Spleen (tissue), 7 donors: Measurements from ENCODE around the gene TEX14.

ENCODE experiments used
- POLR2A ChIP-seq, 3 donors: fragments of 450-650 bp; IDR thresholded peaks; one replicate each; pipeline ENCODE4 v1.5.1; 2017; ENCODE audit warnings: antibody characterized with exemption in 3 of 3, mild to moderate bottlenecking in 1 of 3
- POLR2AphosphoS5 ChIP-seq, 3 donors: sonication (generic); formaldehyde crosslinking; IDR thresholded peaks; one replicate each; pipeline ENCODE4 v1.5.1; 2017; ENCODE audit warnings: antibody characterized with exemption in 3 of 3
- TF ChIP-seq, protein P1 (sequence below), 11 experiments: fragments of 200-600 bp in 7 of 11; fragments of 450-650 bp in 4 of 11; sonication (generic) in 4 of 11; IDR thresholded peaks in 8 of 11; conservative IDR thresholded peaks in 3 of 11; 1 replicate in 7 of 11; 2 replicates in 4 of 11; pipeline versions ENCODE4 v1.4.0 to v1.8.0; 2016 to 2021; ENCODE audit warnings: antibody characterized with exemption in 11 of 11, inconsistent platforms in 4 of 11, mild to moderate bottlenecking in 1 of 11
- donor health status: DM: no; HTN: no; CAD: no; lungs with moderate emphysema.
- donor health status: DM: no; HTN: no; CAD: no.
- donor health status: DM: no; HTN: no; CAD: no.

DNA sequence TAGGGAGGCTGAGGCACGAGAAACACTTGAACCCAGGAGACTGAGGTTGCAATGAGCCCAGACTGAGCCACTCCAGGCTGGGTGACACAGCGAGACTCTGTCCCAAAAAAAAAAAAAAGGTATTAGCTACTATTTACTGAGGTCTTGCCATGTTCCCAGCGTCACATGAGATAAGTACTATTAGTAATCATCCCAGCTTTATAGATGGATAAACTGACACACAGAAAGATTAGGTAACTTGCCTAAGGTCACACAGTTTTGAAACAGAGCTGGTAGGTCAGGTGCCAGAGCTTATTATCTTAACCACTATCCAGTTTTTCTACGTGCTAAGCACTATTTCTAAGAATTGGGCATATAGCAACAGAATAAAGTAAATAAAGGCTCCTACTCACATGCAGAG, 51.6 kb downstream of the TEX14 start:
- TF ChIP-seq, protein P1, sequence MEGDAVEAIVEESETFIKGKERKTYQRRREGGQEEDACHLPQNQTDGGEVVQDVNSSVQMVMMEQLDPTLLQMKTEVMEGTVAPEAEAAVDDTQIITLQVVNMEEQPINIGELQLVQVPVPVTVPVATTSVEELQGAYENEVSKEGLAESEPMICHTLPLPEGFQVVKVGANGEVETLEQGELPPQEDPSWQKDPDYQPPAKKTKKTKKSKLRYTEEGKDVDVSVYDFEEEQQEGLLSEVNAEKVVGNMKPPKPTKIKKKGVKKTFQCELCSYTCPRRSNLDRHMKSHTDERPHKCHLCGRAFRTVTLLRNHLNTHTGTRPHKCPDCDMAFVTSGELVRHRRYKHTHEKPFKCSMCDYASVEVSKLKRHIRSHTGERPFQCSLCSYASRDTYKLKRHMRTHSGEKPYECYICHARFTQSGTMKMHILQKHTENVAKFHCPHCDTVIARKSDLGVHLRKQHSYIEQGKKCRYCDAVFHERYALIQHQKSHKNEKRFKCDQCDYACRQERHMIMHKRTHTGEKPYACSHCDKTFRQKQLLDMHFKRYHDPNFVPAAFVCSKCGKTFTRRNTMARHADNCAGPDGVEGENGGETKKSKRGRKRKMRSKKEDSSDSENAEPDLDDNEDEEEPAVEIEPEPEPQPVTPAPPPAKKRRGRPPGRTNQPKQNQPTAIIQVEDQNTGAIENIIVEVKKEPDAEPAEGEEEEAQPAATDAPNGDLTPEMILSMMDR (IDR thresholded peaks at IDR 0.05 in 8 of 11, conservative IDR thresholded peaks at IDR 0.05 in 3 of 11): no peak
- TF ChIP-seq POLR2A (IDR thresholded peaks at IDR 0.05): no peak
- TF ChIP-seq POLR2AphosphoS5 (IDR thresholded peaks at IDR 0.05): no peak
